H9 (cell line): ENCODE measurements around the gene PODXL2. TPM values are rescaled to one million over a fixed set of nuclear protein-coding genes. Genes with fewer than 3 reads are reported as not detected.

Experiments used
- DNase-seq: peaks from one replicate; pipeline ENCODE4 v3.0.0-alpha.2; 2017
- H2AFZ ChIP-seq: one replicate; pipeline ENCODE4 v1.6.1; 2013; ENCODE audit warnings: mild to moderate bottlenecking, low read length, control low read depth, moderate library complexity
- H2AK5ac ChIP-seq: 2 replicates; pipeline ENCODE4 v1.6.1; 2013; ENCODE audit warnings: low read length, control low read depth, mixed read lengths; ENCODE audit not compliant: insufficient read length
- H2BK120ac ChIP-seq: one replicate; pipeline ENCODE4 v1.6.1; 2013; ENCODE audit warnings: low read depth, mild to moderate bottlenecking, low read length, control low read depth, inconsistent platforms; ENCODE audit not compliant: poor library complexity, severe bottlenecking
- H2BK12ac ChIP-seq: 2 replicates; pipeline ENCODE4 v1.6.1; 2013; ENCODE audit warnings: low read length, control low read depth, mixed read lengths, low read depth; ENCODE audit not compliant: insufficient read length
- H2BK15ac ChIP-seq: 2 replicates; pipeline ENCODE4 v1.6.1; 2013; ENCODE audit warnings: low read depth, low read length, control low read depth
- H2BK20ac ChIP-seq: one replicate; pipeline ENCODE4 v1.6.1; 2013; ENCODE audit warnings: low read depth, mild to moderate bottlenecking, low read length, control low read depth, inconsistent platforms; ENCODE audit not compliant: poor library complexity, severe bottlenecking
- H2BK5ac ChIP-seq: 2 replicates; pipeline ENCODE4 v1.6.1; 2013; ENCODE audit warnings: low read length, control low read depth, mixed read lengths; ENCODE audit not compliant: insufficient read length
- H3K14ac ChIP-seq: 2 replicates; pipeline ENCODE4 v1.6.1; 2013; ENCODE audit warnings: low read length, control low read depth; ENCODE audit not compliant: insufficient read depth
- H3K18ac ChIP-seq: 2 replicates; pipeline ENCODE4 v1.6.1; 2013; ENCODE audit warnings: low read depth, mild to moderate bottlenecking, mixed read lengths, low read length, control low read depth; ENCODE audit not compliant: insufficient read length
- H3K23ac ChIP-seq: 2 replicates; pipeline ENCODE4 v1.6.1; 2013; ENCODE audit warnings: low read length, control low read depth, mixed read lengths, low read depth; ENCODE audit not compliant: insufficient read length
- H3K23me2 ChIP-seq: 2 replicates; pipeline ENCODE4 v1.6.1; 2013; ENCODE audit warnings: low read depth, mild to moderate bottlenecking, mixed read lengths, low read length, control low read depth; ENCODE audit not compliant: insufficient read length, poor library complexity, severe bottlenecking
- H3K27ac ChIP-seq: 2 replicates; pipeline ENCODE4 v1.5.1; 2013; ENCODE audit warnings: low read length, control low read depth, mixed read lengths, low read depth; ENCODE audit not compliant: insufficient read length
- H3K27me3 ChIP-seq: 2 replicates; pipeline ENCODE4 v1.6.1; 2013; ENCODE audit warnings: low read length, control low read depth, inconsistent platforms; ENCODE audit not compliant: insufficient read depth
- H3K4ac ChIP-seq: 2 replicates; pipeline ENCODE4 v1.6.1; 2013; ENCODE audit warnings: low read depth, mild to moderate bottlenecking, control low read depth, inconsistent platforms, low read length, moderate library complexity
- H3K4me1 ChIP-seq: 2 replicates; pipeline ENCODE4 v1.6.1; 2013; ENCODE audit warnings: low read length, control low read depth, inconsistent platforms; ENCODE audit not compliant: insufficient read depth
- H3K4me2 ChIP-seq: 2 replicates; pipeline ENCODE4 v1.6.1; 2013; ENCODE audit warnings: low read length, control low read depth, mixed read lengths; ENCODE audit not compliant: insufficient read length, insufficient read depth
- H3K56ac ChIP-seq: 2 replicates; pipeline ENCODE4 v1.6.1; 2013; ENCODE audit warnings: low read depth, mild to moderate bottlenecking, mixed read lengths, low read length, control low read depth; ENCODE audit not compliant: insufficient read length
- H3K79me1 ChIP-seq: 2 replicates; pipeline ENCODE4 v1.6.1; 2013; ENCODE audit warnings: low read depth, mild to moderate bottlenecking, moderate library complexity, low read length, control low read depth, inconsistent platforms; ENCODE audit not compliant: insufficient read depth, poor library complexity, severe bottlenecking
- H3K79me2 ChIP-seq: 2 replicates; pipeline ENCODE4 v1.6.1; 2013; ENCODE audit warnings: low read length, control low read depth, inconsistent platforms; ENCODE audit not compliant: insufficient read depth
- H3K9ac ChIP-seq: 2 replicates; pipeline ENCODE4 v1.6.1; 2013; ENCODE audit warnings: low read length, control low read depth, mixed read lengths; ENCODE audit not compliant: insufficient read length; ENCODE audit errors: extremely low read depth
- H3K9me3 ChIP-seq: one replicate; pipeline ENCODE4 v1.6.1; 2013; ENCODE audit warnings: low read depth, low read length, inconsistent platforms; ENCODE audit not compliant: control insufficient read depth
- H3T11ph ChIP-seq: one replicate; pipeline ENCODE4 v1.6.1; 2013; ENCODE audit warnings: mild to moderate bottlenecking, low read length, control low read depth, inconsistent platforms
- H4K20me1 ChIP-seq: one replicate; pipeline ENCODE4 v1.6.1; 2013; ENCODE audit not compliant: control insufficient read depth, insufficient read length, insufficient read depth
- H4K5ac ChIP-seq: 2 replicates; pipeline ENCODE4 v1.6.1; 2013; ENCODE audit warnings: low read depth, mild to moderate bottlenecking, mixed read lengths, low read length, control low read depth; ENCODE audit not compliant: insufficient read length
- H4K8ac ChIP-seq: replicated peaks from 2 replicates; pipeline ENCODE4 v1.6.1; 2013; ENCODE audit warnings: low read length, control low read depth, mixed read lengths, low read depth; ENCODE audit not compliant: insufficient read length
- H4K91ac ChIP-seq: 2 replicates; pipeline ENCODE4 v1.6.1; 2013; ENCODE audit warnings: low read depth, mild to moderate bottlenecking, moderate library complexity, mixed read lengths, low read length, control low read depth; ENCODE audit not compliant: insufficient read length
- H3K27ac Mint-ChIP-seq, 3 experiments: 2 replicates in 2 of 3; 3 replicates in 1 of 3; pipeline ENCODE4 v1.8.0; 2020 to 2021; ENCODE audit warnings: mixed read lengths in 3 of 3, mild to moderate bottlenecking in 1 of 3, moderate library complexity in 1 of 3
- H3K27me3 Mint-ChIP-seq: 2 replicates; pipeline ENCODE4 v1.8.0; 2021; ENCODE audit warnings: low read depth, mild to moderate bottlenecking, moderate library complexity, mixed read lengths
- H3K36me3 Mint-ChIP-seq, 3 experiments: 2 replicates in 2 of 3; 3 replicates in 1 of 3; pipeline ENCODE4 v1.8.0; 2020 to 2021; ENCODE audit warnings: low read depth in 3 of 3, mixed read lengths in 3 of 3; ENCODE audit not compliant: insufficient read depth in 1 of 3
- H3K4me1 Mint-ChIP-seq, 2 experiments: 2 replicates each; pipeline ENCODE4 v1.8.0; 2020; ENCODE audit warnings: mixed read lengths in 2 of 2
- H3K4me3 Mint-ChIP-seq, 2 experiments: 2 replicates in 1 of 2; 3 replicates in 1 of 2; pipeline ENCODE4 v1.8.0; 2020 to 2021; ENCODE audit warnings: mild to moderate bottlenecking in 2 of 2, mixed read lengths in 2 of 2, moderate library complexity in 1 of 2
- H3K9me3 Mint-ChIP-seq, 2 experiments: 2 replicates in 1 of 2; 3 replicates in 1 of 2; pipeline ENCODE4 v1.8.0; 2020; ENCODE audit warnings: mild to moderate bottlenecking in 2 of 2, mixed read lengths in 2 of 2, moderate library complexity in 1 of 2
- CTCF ChIP-seq: fragments of 200-600 bp; sonication (generic); conservative IDR thresholded peaks from 3 replicates; pipeline ENCODE4 v1.8.0; 2021; ENCODE audit warnings: antibody characterized with exemption, mild to moderate bottlenecking
- WGBS: extraction: QIAGEN DNeasy Blood & Tissue Kit; methylation state at CpG from one replicate; pipeline ENCODE4 v1.1.7; 2013; ENCODE audit warnings: missing lambda C conversion rate, low lambda C conversion rate, mixed read lengths; ENCODE audit not compliant: insufficient read length; ENCODE audit errors: extremely low coverage; 5-methylcytosine and 5-hydroxymethylcytosine counted together
- total RNA-seq: library from RNA; stranded (reverse); gene quantifications from 2 replicates; pipeline ENCODE4 v1.2.1, GENCODE V29; 2021

PODXL2 gene
- total RNA-seq, 1 experiment from 2014 or later = 24.6 TPM

DNA sequence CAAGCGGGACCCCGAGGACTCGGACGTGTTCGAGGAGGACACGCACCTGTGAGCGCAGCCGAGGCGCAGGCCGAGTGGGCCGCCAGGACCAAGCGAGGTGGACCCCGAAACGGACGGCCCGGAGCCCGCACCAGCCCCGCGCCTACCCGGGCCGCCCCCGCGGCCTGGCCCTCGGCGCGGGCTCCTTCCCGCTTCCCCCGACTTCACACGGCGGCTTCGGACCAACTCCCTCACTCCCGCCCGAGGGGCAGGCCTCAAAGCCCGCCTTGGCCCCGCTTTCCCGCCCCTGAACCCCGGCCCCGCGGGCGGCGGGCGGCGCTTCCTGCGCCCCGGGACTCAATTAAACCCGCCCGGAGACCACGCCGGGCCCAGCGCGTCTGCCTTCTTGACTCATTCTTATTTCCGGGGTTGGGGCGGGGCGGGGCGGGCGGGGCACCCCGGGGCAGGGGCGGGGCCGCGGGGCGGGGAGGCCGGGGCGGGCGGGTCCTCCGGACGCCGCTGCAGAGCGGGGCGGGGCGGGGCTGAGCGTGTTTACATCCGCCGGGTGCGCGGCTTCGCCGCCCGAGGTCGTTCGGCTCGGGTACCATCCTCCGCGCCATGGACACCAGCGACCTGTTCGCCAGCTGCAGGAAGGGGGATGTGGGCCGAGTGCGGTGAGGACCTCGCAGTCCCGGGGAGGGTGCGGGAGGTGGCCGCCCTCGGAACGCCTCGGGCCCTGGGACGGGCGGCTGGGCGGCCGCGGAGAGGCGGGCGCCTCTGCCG is 43.6 kb downstream of the PODXL2 start, which contains the start of gene ABTB1:
ABTB1 (plus strand) TSS at position 524 of the 762 bp plus-strand sequence; CDS start at position 598, 74 bp downstream.
- no peak within 1 kb of the TSS for H3K23ac ChIP-seq
- peaks cover 10% of the 10 kb centered on the region for H3K23me2 ChIP-seq
- H4K20me1 ChIP-seq = no peaks in the 10 kb centered on the region
- H3K27me3 Mint-ChIP-seq = peaks cover 7% of the 10 kb centered on the region
- no CpG with 5 or more reads among the region's 102 CpGs for WGBS
- H3K4ac ChIP-seq = no peak within 1 kb of the TSS
- H3K14ac ChIP-seq = peak within 1 kb of the TSS; percentile 85
- no peak within 1 kb of the TSS for H2BK120ac ChIP-seq
- peak within 1 kb of the TSS in 1 of 3 experiments; percentile 90; a peak in 2 of 7 replicates for H3K27ac Mint-ChIP-seq
- H3T11ph ChIP-seq = no peak within 1 kb of the TSS
- H3K4me3 Mint-ChIP-seq = peak within 1 kb of the TSS; percentile 76 to 80
- H2BK12ac ChIP-seq = no peak within 1 kb of the TSS
- H2BK15ac ChIP-seq = no peak within 1 kb of the TSS
- H3K56ac ChIP-seq = no peak within 1 kb of the TSS
- H2BK20ac ChIP-seq = no peak within 1 kb of the TSS
- peak within 1 kb of the TSS; percentile 45 for H3K18ac ChIP-seq
- TF ChIP-seq CTCF = no peak
- H3K4me1 Mint-ChIP-seq = peaks cover 10 to 12% of the 10 kb centered on the region in 2 experiments
- no peaks in the 10 kb centered on the region for H3K79me1 ChIP-seq
- peaks cover 0 to 5% (median 0%) of the 10 kb centered on the region in 3 experiments; a peak in 4 of 7 replicates for H3K36me3 Mint-ChIP-seq
- H2AFZ ChIP-seq = no peak within 1 kb of the TSS
- peak within 1 kb of the TSS; percentile 42 for H3K9ac ChIP-seq
- no peaks in the 10 kb centered on the region for H3K9me3 Mint-ChIP-seq
- no peak within 1 kb of the TSS for H4K5ac ChIP-seq
- no peak within 1 kb of the TSS for H3K27ac ChIP-seq
- H4K8ac ChIP-seq = no peak within 1 kb of the TSS
- H2AK5ac ChIP-seq = no peak within 1 kb of the TSS
- no peak within 1 kb of the TSS for H2BK5ac ChIP-seq
- H4K91ac ChIP-seq = no peak within 1 kb of the TSS
- no peaks in the 10 kb centered on the region for H3K27me3 ChIP-seq
- no peaks in the 10 kb centered on the region for H3K79me2 ChIP-seq
- peak; percentile 86 for DNase-seq
- H3K9me3 ChIP-seq = no peaks in the 10 kb centered on the region
- H3K4me2 ChIP-seq = peak within 1 kb of the TSS; percentile 59
- H3K4me1 ChIP-seq = no peaks in the 10 kb centered on the region
